AG04449 (cell line): ENCODE results near the gene DUSP3.

ENCODE experiments used
- CTCF ChIA-PET: fragments of 350-600 bp; formaldehyde crosslinking; extraction: SDS; loops from one replicate; lab custom pipeline; 2021; ENCODE audit warnings: antibody characterized with exemption; lab: Yijun Ruan, JAX
- POLR2A ChIA-PET: fragments of 400-600, 350-600 bp; formaldehyde crosslinking; extraction: SDS; loops from one replicate; lab custom pipeline; 2020; ENCODE audit warnings: antibody characterized with exemption, inconsistent platforms; lab: Yijun Ruan, JAX
- DNase-seq: peaks from one replicate; pipeline ENCODE4 v3.0.0-alpha.2; 2010; ENCODE audit warnings: low read depth, low spot score
- H3K4me3 ChIP-seq: 2 replicates; pipeline ENCODE4 v1.5.1; 2011; ENCODE audit warnings: low read depth, mild to moderate bottlenecking, control low read depth, low read length
- TF ChIP-seq, protein P1 (sequence below): IDR thresholded peaks from one replicate; pipeline ENCODE4 v1.5.1; 2011; ENCODE audit warnings: mild to moderate bottlenecking, moderate library complexity, low read length, control low read depth, inconsistent platforms; ENCODE audit not compliant: insufficient read depth; ENCODE audit errors: missing control alignments

The DUSP3 gene

DNA sequence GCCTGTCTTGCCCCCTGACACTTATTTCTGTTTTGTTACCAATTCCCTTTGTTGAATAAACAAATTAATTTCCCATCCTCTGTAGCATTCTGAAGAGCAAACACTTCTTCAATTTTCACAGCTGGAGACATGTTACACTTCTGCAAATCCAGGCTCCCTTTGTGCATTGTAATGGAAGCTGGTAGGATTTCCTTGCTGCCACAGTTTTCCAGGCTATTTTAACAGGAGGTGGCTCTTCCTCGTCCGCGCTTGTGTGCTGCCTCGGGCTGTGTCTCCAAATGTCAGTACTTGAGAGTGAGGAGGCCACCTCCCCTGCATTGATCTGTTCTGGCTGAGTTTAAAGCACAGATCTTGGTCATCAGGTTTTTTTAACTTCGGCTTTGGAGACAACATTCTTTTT lies 60.2 kb downstream of the DUSP3 start:
- DNase-seq: no peak
- H3K4me3 ChIP-seq: no peak overlapping the region
- TF ChIP-seq, protein P1, sequence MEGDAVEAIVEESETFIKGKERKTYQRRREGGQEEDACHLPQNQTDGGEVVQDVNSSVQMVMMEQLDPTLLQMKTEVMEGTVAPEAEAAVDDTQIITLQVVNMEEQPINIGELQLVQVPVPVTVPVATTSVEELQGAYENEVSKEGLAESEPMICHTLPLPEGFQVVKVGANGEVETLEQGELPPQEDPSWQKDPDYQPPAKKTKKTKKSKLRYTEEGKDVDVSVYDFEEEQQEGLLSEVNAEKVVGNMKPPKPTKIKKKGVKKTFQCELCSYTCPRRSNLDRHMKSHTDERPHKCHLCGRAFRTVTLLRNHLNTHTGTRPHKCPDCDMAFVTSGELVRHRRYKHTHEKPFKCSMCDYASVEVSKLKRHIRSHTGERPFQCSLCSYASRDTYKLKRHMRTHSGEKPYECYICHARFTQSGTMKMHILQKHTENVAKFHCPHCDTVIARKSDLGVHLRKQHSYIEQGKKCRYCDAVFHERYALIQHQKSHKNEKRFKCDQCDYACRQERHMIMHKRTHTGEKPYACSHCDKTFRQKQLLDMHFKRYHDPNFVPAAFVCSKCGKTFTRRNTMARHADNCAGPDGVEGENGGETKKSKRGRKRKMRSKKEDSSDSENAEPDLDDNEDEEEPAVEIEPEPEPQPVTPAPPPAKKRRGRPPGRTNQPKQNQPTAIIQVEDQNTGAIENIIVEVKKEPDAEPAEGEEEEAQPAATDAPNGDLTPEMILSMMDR: no peak
- ChIA-PET POLR2A (no interaction called here), CTCF (interaction anchor here (1.1 to 1.7 kb wide), 2 partner anchors 41 to 42 kb away, joined by 3 to 6 read pairs; no protein-coding TSS in a partner anchor)

- POLR2A ChIA-PET: no interaction called here
- CTCF ChIA-PET: interaction anchor here (0.8 to 1.9 kb wide), 4 partner anchors 22 to 44 kb away, joined by 3 to 9 read pairs (median 4); no protein-coding TSS in a partner anchor
- no peak overlapping the region for H3K4me3 ChIP-seq
- DNase-seq: no peak
- TF ChIP-seq, protein P1: no peak
These were observed 60.9 kb downstream of the DUSP3 start for GRCh38 chr17:43717913-43718312.
